H9 (cell line): ENCODE measurements around the gene PREP. TPM values are rescaled to one million over a fixed set of nuclear protein-coding genes. Genes with fewer than 3 reads are reported as not detected.
"Not testable (repeated sequence)": the region's sequence is repeated elsewhere in the genome, so short reads cannot be mapped to it uniquely, and the experiment has no call there.

ENCODE experiments used
- DNase-seq: peaks from one replicate; pipeline ENCODE4 v3.0.0-alpha.2; 2017
- H2AFZ ChIP-seq: one replicate; pipeline ENCODE4 v1.6.1; 2013; ENCODE audit warnings: mild to moderate bottlenecking, low read length, control low read depth, moderate library complexity
- H2AK5ac ChIP-seq: 2 replicates; pipeline ENCODE4 v1.6.1; 2013; ENCODE audit warnings: low read length, control low read depth, mixed read lengths; ENCODE audit not compliant: insufficient read length
- H2BK120ac ChIP-seq: one replicate; pipeline ENCODE4 v1.6.1; 2013; ENCODE audit warnings: low read depth, mild to moderate bottlenecking, low read length, control low read depth, inconsistent platforms; ENCODE audit not compliant: poor library complexity, severe bottlenecking
- H2BK12ac ChIP-seq: 2 replicates; pipeline ENCODE4 v1.6.1; 2013; ENCODE audit warnings: low read length, control low read depth, mixed read lengths, low read depth; ENCODE audit not compliant: insufficient read length
- H2BK15ac ChIP-seq: 2 replicates; pipeline ENCODE4 v1.6.1; 2013; ENCODE audit warnings: low read depth, low read length, control low read depth
- H2BK20ac ChIP-seq: one replicate; pipeline ENCODE4 v1.6.1; 2013; ENCODE audit warnings: low read depth, mild to moderate bottlenecking, low read length, control low read depth, inconsistent platforms; ENCODE audit not compliant: poor library complexity, severe bottlenecking
- H2BK5ac ChIP-seq: 2 replicates; pipeline ENCODE4 v1.6.1; 2013; ENCODE audit warnings: low read length, control low read depth, mixed read lengths; ENCODE audit not compliant: insufficient read length
- H3K14ac ChIP-seq: 2 replicates; pipeline ENCODE4 v1.6.1; 2013; ENCODE audit warnings: low read length, control low read depth; ENCODE audit not compliant: insufficient read depth
- H3K18ac ChIP-seq: 2 replicates; pipeline ENCODE4 v1.6.1; 2013; ENCODE audit warnings: low read depth, mild to moderate bottlenecking, mixed read lengths, low read length, control low read depth; ENCODE audit not compliant: insufficient read length
- H3K23ac ChIP-seq: 2 replicates; pipeline ENCODE4 v1.6.1; 2013; ENCODE audit warnings: low read length, control low read depth, mixed read lengths, low read depth; ENCODE audit not compliant: insufficient read length
- H3K23me2 ChIP-seq: 2 replicates; pipeline ENCODE4 v1.6.1; 2013; ENCODE audit warnings: low read depth, mild to moderate bottlenecking, mixed read lengths, low read length, control low read depth; ENCODE audit not compliant: insufficient read length, poor library complexity, severe bottlenecking
- H3K27ac ChIP-seq: 2 replicates; pipeline ENCODE4 v1.5.1; 2013; ENCODE audit warnings: low read length, control low read depth, mixed read lengths, low read depth; ENCODE audit not compliant: insufficient read length
- H3K27me3 ChIP-seq: 2 replicates; pipeline ENCODE4 v1.6.1; 2013; ENCODE audit warnings: low read length, control low read depth, inconsistent platforms; ENCODE audit not compliant: insufficient read depth
- H3K4ac ChIP-seq: 2 replicates; pipeline ENCODE4 v1.6.1; 2013; ENCODE audit warnings: low read depth, mild to moderate bottlenecking, control low read depth, inconsistent platforms, low read length, moderate library complexity
- H3K4me1 ChIP-seq: 2 replicates; pipeline ENCODE4 v1.6.1; 2013; ENCODE audit warnings: low read length, control low read depth, inconsistent platforms; ENCODE audit not compliant: insufficient read depth
- H3K4me2 ChIP-seq: 2 replicates; pipeline ENCODE4 v1.6.1; 2013; ENCODE audit warnings: low read length, control low read depth, mixed read lengths; ENCODE audit not compliant: insufficient read length, insufficient read depth
- H3K56ac ChIP-seq: 2 replicates; pipeline ENCODE4 v1.6.1; 2013; ENCODE audit warnings: low read depth, mild to moderate bottlenecking, mixed read lengths, low read length, control low read depth; ENCODE audit not compliant: insufficient read length
- H3K79me1 ChIP-seq: 2 replicates; pipeline ENCODE4 v1.6.1; 2013; ENCODE audit warnings: low read depth, mild to moderate bottlenecking, moderate library complexity, low read length, control low read depth, inconsistent platforms; ENCODE audit not compliant: insufficient read depth, poor library complexity, severe bottlenecking
- H3K79me2 ChIP-seq: 2 replicates; pipeline ENCODE4 v1.6.1; 2013; ENCODE audit warnings: low read length, control low read depth, inconsistent platforms; ENCODE audit not compliant: insufficient read depth
- H3K9ac ChIP-seq: 2 replicates; pipeline ENCODE4 v1.6.1; 2013; ENCODE audit warnings: low read length, control low read depth, mixed read lengths; ENCODE audit not compliant: insufficient read length; ENCODE audit errors: extremely low read depth
- H3K9me3 ChIP-seq: one replicate; pipeline ENCODE4 v1.6.1; 2013; ENCODE audit warnings: low read depth, low read length, inconsistent platforms; ENCODE audit not compliant: control insufficient read depth
- H3T11ph ChIP-seq: one replicate; pipeline ENCODE4 v1.6.1; 2013; ENCODE audit warnings: mild to moderate bottlenecking, low read length, control low read depth, inconsistent platforms
- H4K20me1 ChIP-seq: one replicate; pipeline ENCODE4 v1.6.1; 2013; ENCODE audit not compliant: control insufficient read depth, insufficient read length, insufficient read depth
- H4K5ac ChIP-seq: 2 replicates; pipeline ENCODE4 v1.6.1; 2013; ENCODE audit warnings: low read depth, mild to moderate bottlenecking, mixed read lengths, low read length, control low read depth; ENCODE audit not compliant: insufficient read length
- H4K8ac ChIP-seq: replicated peaks from 2 replicates; pipeline ENCODE4 v1.6.1; 2013; ENCODE audit warnings: low read length, control low read depth, mixed read lengths, low read depth; ENCODE audit not compliant: insufficient read length
- H4K91ac ChIP-seq: 2 replicates; pipeline ENCODE4 v1.6.1; 2013; ENCODE audit warnings: low read depth, mild to moderate bottlenecking, moderate library complexity, mixed read lengths, low read length, control low read depth; ENCODE audit not compliant: insufficient read length
- H3K27ac Mint-ChIP-seq, 3 experiments: 2 replicates in 2 of 3; 3 replicates in 1 of 3; pipeline ENCODE4 v1.8.0; 2020 to 2021; ENCODE audit warnings: mixed read lengths in 3 of 3, mild to moderate bottlenecking in 1 of 3, moderate library complexity in 1 of 3
- H3K27me3 Mint-ChIP-seq: 2 replicates; pipeline ENCODE4 v1.8.0; 2021; ENCODE audit warnings: low read depth, mild to moderate bottlenecking, moderate library complexity, mixed read lengths
- H3K36me3 Mint-ChIP-seq, 3 experiments: 2 replicates in 2 of 3; 3 replicates in 1 of 3; pipeline ENCODE4 v1.8.0; 2020 to 2021; ENCODE audit warnings: low read depth in 3 of 3, mixed read lengths in 3 of 3; ENCODE audit not compliant: insufficient read depth in 1 of 3
- H3K4me1 Mint-ChIP-seq, 2 experiments: 2 replicates each; pipeline ENCODE4 v1.8.0; 2020; ENCODE audit warnings: mixed read lengths in 2 of 2
- H3K4me3 Mint-ChIP-seq, 2 experiments: 2 replicates in 1 of 2; 3 replicates in 1 of 2; pipeline ENCODE4 v1.8.0; 2020 to 2021; ENCODE audit warnings: mild to moderate bottlenecking in 2 of 2, mixed read lengths in 2 of 2, moderate library complexity in 1 of 2
- H3K9me3 Mint-ChIP-seq, 2 experiments: 2 replicates in 1 of 2; 3 replicates in 1 of 2; pipeline ENCODE4 v1.8.0; 2020; ENCODE audit warnings: mild to moderate bottlenecking in 2 of 2, mixed read lengths in 2 of 2, moderate library complexity in 1 of 2
- CTCF ChIP-seq: fragments of 200-600 bp; sonication (generic); conservative IDR thresholded peaks from 3 replicates; pipeline ENCODE4 v1.8.0; 2021; ENCODE audit warnings: antibody characterized with exemption, mild to moderate bottlenecking
- WGBS: extraction: QIAGEN DNeasy Blood & Tissue Kit; methylation state at CpG from one replicate; pipeline ENCODE4 v1.1.7; 2013; ENCODE audit warnings: missing lambda C conversion rate, low lambda C conversion rate, mixed read lengths; ENCODE audit not compliant: insufficient read length; ENCODE audit errors: extremely low coverage; 5-methylcytosine and 5-hydroxymethylcytosine counted together
- total RNA-seq: library from RNA; stranded (reverse); gene quantifications from 2 replicates; pipeline ENCODE4 v1.2.1, GENCODE V29; 2021

The PREP gene
- total RNA-seq, 1 experiment from 2014 or later, result 54.0 TPM

- no peak overlapping the region for H3K27ac ChIP-seq
- no peak overlapping the region for H3K56ac ChIP-seq
- no peaks in the 10 kb centered on the region for H3K9me3 ChIP-seq
- no peak overlapping the region for H2BK20ac ChIP-seq
- peaks cover 11 to 32% of the 10 kb centered on the region in 2 experiments for H3K9me3 Mint-ChIP-seq
- no peak overlapping the region for H3K9ac ChIP-seq
- H2BK15ac ChIP-seq, result no peak overlapping the region
- H2AK5ac ChIP-seq, result no peak overlapping the region
- H2BK12ac ChIP-seq, result no peak overlapping the region
- no peaks in the 10 kb centered on the region for H3K23me2 ChIP-seq
- no peaks in the 10 kb centered on the region for H3K4me1 ChIP-seq
- no peak overlapping the region for H2BK5ac ChIP-seq
- H3K14ac ChIP-seq, result no peak overlapping the region
- H2AFZ ChIP-seq, result no peak overlapping the region
- no peaks in the 10 kb centered on the region for H3K79me2 ChIP-seq
- no peak overlapping the region for H3K18ac ChIP-seq
- H4K8ac ChIP-seq, result no peak overlapping the region
- H4K20me1 ChIP-seq, result no peaks in the 10 kb centered on the region
- no peak overlapping the region for H3K27ac Mint-ChIP-seq
- no peaks in the 10 kb centered on the region for H3K27me3 ChIP-seq
- no peak overlapping the region for H4K5ac ChIP-seq
- TF ChIP-seq CTCF, result no peak
- no peak overlapping the region for H3K4me2 ChIP-seq
- WGBS, result no CpG with 5 or more reads among the region's 5 CpGs
- no peak overlapping the region for H3T11ph ChIP-seq
- no peak overlapping the region for H3K23ac ChIP-seq
- H3K4me3 Mint-ChIP-seq, result no peak overlapping the region
- no peaks in the 10 kb centered on the region for H3K4me1 Mint-ChIP-seq
- no peak for DNase-seq
- H4K91ac ChIP-seq, result no peak overlapping the region
- H2BK120ac ChIP-seq, result no peak overlapping the region
- H3K27me3 Mint-ChIP-seq, result peaks cover 4% of the 10 kb centered on the region; the same call in 1 of the 2 replicates
- no peak overlapping the region for H3K4ac ChIP-seq
- H3K79me1 ChIP-seq, result no peaks in the 10 kb centered on the region
- H3K36me3 Mint-ChIP-seq, result peaks cover 0 to 22% (median 6%) of the 10 kb centered on the region in 3 experiments; a peak in 4 of 7 replicates
Observed at GRCh38 chr6:105235155-105235554, 167.7 kb downstream of the PREP start.

GRCh38 chr6:105231771-105232170 is 171.1 kb downstream of the PREP start:
- not testable (repeated sequence) for H3K27me3 ChIP-seq, H2AK5ac ChIP-seq, H3K56ac ChIP-seq, H2AFZ ChIP-seq, H3K23ac ChIP-seq, H3K27me3 Mint-ChIP-seq, H2BK15ac ChIP-seq, H3K23me2 ChIP-seq, DNase-seq, H2BK12ac ChIP-seq, H4K91ac ChIP-seq, H3T11ph ChIP-seq, H3K4ac ChIP-seq, H4K20me1 ChIP-seq, H3K79me1 ChIP-seq, H3K27ac ChIP-seq, H4K8ac ChIP-seq, H2BK20ac ChIP-seq, H3K9me3 ChIP-seq, H4K5ac ChIP-seq, H3K4me2 ChIP-seq, H3K27ac Mint-ChIP-seq, H3K14ac ChIP-seq, H3K79me2 ChIP-seq, H3K4me1 ChIP-seq, H3K18ac ChIP-seq, H2BK5ac ChIP-seq, H2BK120ac ChIP-seq, H3K9ac ChIP-seq, H3K4me3 Mint-ChIP-seq, H3K4me1 Mint-ChIP-seq
- WGBS, result no CpG with 5 or more reads among the region's 4 CpGs
- Mint-ChIP-seq H3K9me3 (peaks cover 11 to 27% of the 10 kb centered on the region in 2 experiments), H3K36me3 (peaks cover 0 to 18% (median 2%) of the 10 kb centered on the region in 3 experiments; a peak in 4 of 7 replicates)
